OCI-LY3 (cell line): ENCODE measurements around the gene FAAH2.
A peak's percentile ranks its signal among the peaks of the same experiment; 100 is the strongest.

ENCODE experiments used
- H2AFZ ChIP-seq: fragments of 200-600, 300-600 bp; shearing (Covaris generic); 2 replicates; pipeline ENCODE4 v1.6.0; 2014; ENCODE audit warnings: antibody characterized with exemption, low read depth, low read length
- H3K27ac ChIP-seq: fragments of 200-600, 300-600 bp; sonication (generic); 2 replicates; pipeline ENCODE4 v1.5.1; 2014; ENCODE audit warnings: mild to moderate bottlenecking, low read length, moderate library complexity, mixed read lengths
- H3K27me3 ChIP-seq: fragments of 200-600, 300-600 bp; sonication (generic); 2 replicates; pipeline ENCODE4 v1.6.1; 2014; ENCODE audit warnings: low read depth, low read length, mixed read lengths
- H3K36me3 ChIP-seq: fragments of 200-600, 300-600 bp; sonication (generic); replicated peaks from 2 replicates; pipeline ENCODE3; 2014; ENCODE audit warnings: low read depth, low read length, mixed read lengths
- H3K4me1 ChIP-seq: fragments of 300-600, 200-600 bp; sonication (generic); 2 replicates; pipeline ENCODE4 v1.6.1; 2014; ENCODE audit warnings: low read length, mixed read lengths
- H3K4me2 ChIP-seq: fragments of 200-600, 300-600 bp; sonication (generic); 2 replicates; pipeline ENCODE4 v1.6.1; 2014; ENCODE audit warnings: low read length, mixed read lengths
- H3K4me3 ChIP-seq: fragments of 300-600, 200-600 bp; sonication (generic); 2 replicates; pipeline ENCODE4 v1.5.1; 2014; ENCODE audit warnings: antibody characterized with exemption, mild to moderate bottlenecking, low read length, moderate library complexity
- H3K79me2 ChIP-seq: fragments of 300-600, 200-600 bp; shearing (Covaris generic); 2 replicates; pipeline ENCODE4 v1.6.1; 2014; ENCODE audit warnings: mild to moderate bottlenecking, low read length, mixed read lengths
- H3K9ac ChIP-seq: fragments of 300-600, 200-600 bp; shearing (Covaris generic); 2 replicates; pipeline ENCODE4 v1.6.0; 2014; ENCODE audit warnings: mild to moderate bottlenecking, low read length, moderate library complexity
- H3K9me3 ChIP-seq: fragments of 200-600, 300-600 bp; shearing (Covaris generic); 2 replicates; pipeline ENCODE4 v1.6.1; 2014; ENCODE audit warnings: low read length, mixed read lengths; ENCODE audit not compliant: insufficient read depth
- H4K20me1 ChIP-seq: fragments of 200-600, 300-600 bp; sonication (generic); 2 replicates; pipeline ENCODE4 v1.6.1; 2016; ENCODE audit warnings: low read length, mixed read lengths; ENCODE audit not compliant: insufficient read depth
- CTCF ChIP-seq: fragments of 200-600, 300-600 bp; sonication (generic); IDR thresholded peaks from 2 replicates; pipeline ENCODE4 v1.5.1; 2014; ENCODE audit warnings: antibody characterized with exemption, low read length, low read depth
- EZH2phosphoT487 ChIP-seq: fragments of 200-600 bp; shearing (Covaris generic); IDR thresholded peaks from 2 replicates; pipeline ENCODE4 v1.6.1; 2018; ENCODE audit warnings: antibody characterized with exemption, mixed run types, low read depth

Gene FAAH2

GRCh38 chrX:57481514-57481913, 195.0 kb downstream of the FAAH2 start:
- Histone ChIP-seq H4K20me1 (no peaks in the 10 kb centered on the region), H3K4me1 (no peaks in the 10 kb centered on the region), H3K4me2 (no peak overlapping the region), H3K27me3 (no peaks in the 10 kb centered on the region), H3K4me3 (no peak overlapping the region), H3K36me3 (no peaks in the 10 kb centered on the region), H2AFZ (no peak overlapping the region), H3K27ac (no peak overlapping the region), H3K9me3 (no peaks in the 10 kb centered on the region), H3K79me2 (no peaks in the 10 kb centered on the region), H3K9ac (no peak overlapping the region)
- TF ChIP-seq CTCF (no peak), EZH2phosphoT487 (no peak)

GRCh38 chrX:57516491-57516890, 230.0 kb downstream of the FAAH2 start:
- Histone ChIP-seq H3K4me1 (no peaks in the 10 kb centered on the region), H3K9me3 (no peaks in the 10 kb centered on the region), H3K36me3 (no peaks in the 10 kb centered on the region), H3K4me2 (no peak overlapping the region), H4K20me1 (no peaks in the 10 kb centered on the region), H3K27me3 (no peaks in the 10 kb centered on the region), H2AFZ (no peak overlapping the region), H3K9ac (no peak overlapping the region), H3K79me2 (no peaks in the 10 kb centered on the region), H3K4me3 (no peak overlapping the region), H3K27ac (no peak overlapping the region)
- TF ChIP-seq CTCF (no peak), EZH2phosphoT487 (no peak)

GRCh38 chrX:57519578-57520118, 233.1 kb downstream of the FAAH2 start:
- H3K4me1 ChIP-seq: no peaks in the 10 kb centered on the region
- no peak for TF ChIP-seq EZH2phosphoT487
- no peak for TF ChIP-seq CTCF
- no peak overlapping the region for H3K4me2 ChIP-seq
- H3K27me3 ChIP-seq: no peaks in the 10 kb centered on the region
- no peak overlapping the region for H3K27ac ChIP-seq
- no peaks in the 10 kb centered on the region for H3K79me2 ChIP-seq
- no peak overlapping the region for H3K4me3 ChIP-seq
- no peak overlapping the region for H2AFZ ChIP-seq
- H3K9me3 ChIP-seq: no peaks in the 10 kb centered on the region
- no peak overlapping the region for H3K9ac ChIP-seq
- no peaks in the 10 kb centered on the region for H4K20me1 ChIP-seq
- H3K36me3 ChIP-seq: no peaks in the 10 kb centered on the region

GRCh38 chrX:57528670-57529255, 242.3 kb downstream of the FAAH2 start:
- Histone ChIP-seq H2AFZ (no peak overlapping the region), H3K9me3 (no peaks in the 10 kb centered on the region), H3K4me3 (no peak overlapping the region), H4K20me1 (no peaks in the 10 kb centered on the region), H3K9ac (no peak overlapping the region), H3K27ac (no peak overlapping the region), H3K79me2 (no peaks in the 10 kb centered on the region), H3K4me1 (no peaks in the 10 kb centered on the region), H3K36me3 (no peaks in the 10 kb centered on the region), H3K27me3 (no peaks in the 10 kb centered on the region), H3K4me2 (no peak overlapping the region)
- peak; percentile 73 for TF ChIP-seq CTCF
- no peak for TF ChIP-seq EZH2phosphoT487
